HepG2 (cell line): ENCODE results near the gene CYP11A1. TPM values are rescaled to one million over a fixed set of nuclear protein-coding genes. Genes with fewer than 3 reads are reported as not detected.

Source experiments
- AGO1 ChIP-seq: fragments of 200-400 bp; formaldehyde crosslinking; IDR thresholded peaks from 2 replicates; pipeline ENCODE4 v1.6.1; 2017; ENCODE audit warnings: mild to moderate bottlenecking, low read depth, low read length, moderate library complexity; ENCODE audit not compliant: poor library complexity, severe bottlenecking
- CBX2 ChIP-seq, 2 experiments: fragments of 200-600 bp in 1 of 2; sonication (generic); formaldehyde crosslinking in 1 of 2; IDR thresholded peaks; 2 replicates each; pipeline versions ENCODE4 v1.7.0 to v1.8.1; 2018 to 2022; ENCODE audit warnings: low read depth in 2 of 2, low read length in 1 of 2, mild to moderate bottlenecking in 1 of 2, missing genetic modification reagents in 1 of 2
- EP300 ChIP-seq, 3 experiments: sonication (generic) in 1 of 3; formaldehyde crosslinking in 1 of 3; IDR thresholded peaks; 2 replicates each; pipeline versions ENCODE4 v1.5.1 to v1.6.1; 2011 to 2020; ENCODE audit warnings: low read depth in 2 of 3, low read length in 2 of 3, borderline replicate concordance in 1 of 3, improper control_type of control experiment in 1 of 3, mild to moderate bottlenecking in 1 of 3, missing genetic modification reagents in 1 of 3, moderate library complexity in 1 of 3
- HIVEP1 ChIP-seq: sonication (generic); formaldehyde crosslinking; IDR thresholded peaks from 2 replicates; pipeline ENCODE4 v1.4.0; 2020; ENCODE audit warnings: mild to moderate bottlenecking, missing genetic modification reagents
- KLF16 ChIP-seq, 2 experiments: sonication (generic) in 1 of 2; formaldehyde crosslinking in 1 of 2; IDR thresholded peaks; 2 replicates each; pipeline versions ENCODE4 v1.6.1 to v1.8.0; 2016 to 2023; ENCODE audit warnings: missing genetic modification reagents in 2 of 2, missing compliant biosample characterization in 1 of 2
- NBN ChIP-seq: fragments of 450-650 bp; conservative IDR thresholded peaks from 2 replicates; pipeline ENCODE4 v1.6.1; 2017
- NFE2L1 ChIP-seq: sonication (generic); formaldehyde crosslinking; IDR thresholded peaks from 2 replicates; pipeline ENCODE4 v1.4.0; 2020; ENCODE audit warnings: missing genetic modification reagents, mild to moderate bottlenecking, borderline replicate concordance
- NR2C2 ChIP-seq: sonication (generic); formaldehyde crosslinking; IDR thresholded peaks from 2 replicates; pipeline ENCODE4 v1.4.0; 2020; ENCODE audit warnings: missing genetic modification reagents, mild to moderate bottlenecking, moderate library complexity, borderline replicate concordance
- TAF1 ChIP-seq: sonication (generic); formaldehyde crosslinking; IDR thresholded peaks from 2 replicates; pipeline ENCODE4 v1.4.0; 2020; ENCODE audit warnings: missing genetic modification reagents
- TFDP2 ChIP-seq: sonication (generic); formaldehyde crosslinking; IDR thresholded peaks from 2 replicates; pipeline ENCODE4 v1.4.0; 2020; ENCODE audit warnings: missing genetic modification reagents
- THAP11 ChIP-seq: IDR thresholded peaks from 2 replicates; pipeline ENCODE4 v1.6.1; 2016; ENCODE audit warnings: missing biosample characterization, missing genetic modification reagents
- UBTF ChIP-seq: sonication (generic); formaldehyde crosslinking; IDR thresholded peaks from 2 replicates; pipeline ENCODE4 v1.4.0; 2020; ENCODE audit warnings: mild to moderate bottlenecking, missing genetic modification reagents
- ZIK1 ChIP-seq: sonication (generic); formaldehyde crosslinking; IDR thresholded peaks from 2 replicates; pipeline ENCODE4 v1.5.0; 2020; ENCODE audit warnings: mild to moderate bottlenecking, low read depth, missing genetic modification reagents, borderline replicate concordance
- ZSCAN9 ChIP-seq: IDR thresholded peaks from 2 replicates; pipeline ENCODE4 v1.6.1; 2016; ENCODE audit warnings: borderline replicate concordance
- polyA plus RNA-seq, 8 experiments: library from polyadenylated mRNA; depleted of rRNA in 3 of 8; stranded (reverse) in 7 of 8; unstranded in 1 of 8; fragments of >200 nt; fragmentation: Illumina TruSeq in 4 of 8; extraction: Trizol in 4 of 8; gene quantifications; 2 replicates each; pipeline versions ENCODE4 v1.2.1 to v1.2.3, GENCODE V29; 2011 to 2016; ENCODE audit warnings: low read depth in 4 of 8, missing spikeins in 1 of 8, mixed read lengths in 1 of 8; ENCODE audit not compliant: insufficient read depth in 1 of 8
- total RNA-seq, 5 experiments: library from RNA; depleted of rRNA; stranded (reverse); fragments of >200 nt; fragmentation: Illumina TruSeq; extraction: Trizol; gene quantifications; 2 replicates each; pipeline ENCODE4 v1.2.3, GENCODE V29; 2016; ENCODE audit warnings: low read depth in 1 of 5
- TF ChIP-seq, protein P1 (sequence below): fragments of 450-650 bp; IDR thresholded peaks from 2 replicates; pipeline ENCODE4 v1.6.1; 2017; ENCODE audit warnings: mild to moderate bottlenecking
- TF ChIP-seq, protein P2 (sequence below): sonication (generic); formaldehyde crosslinking; IDR thresholded peaks from 2 replicates; pipeline ENCODE4 v1.4.0; 2020; ENCODE audit warnings: mild to moderate bottlenecking, missing genetic modification reagents
- TF ChIP-seq, protein P3 (sequence below): sonication (generic); formaldehyde crosslinking; IDR thresholded peaks from 2 replicates; pipeline ENCODE4 v1.9.0; 2021; ENCODE audit warnings: missing genetic modification reagents, borderline replicate concordance
- TF ChIP-seq, protein P4 (sequence below): IDR thresholded peaks from 2 replicates; pipeline ENCODE4 v1.6.1; 2016

Gene CYP11A1
- total and polyA plus RNA-seq, 2 of the 13 experiments (the other 11 are each of a cell fraction or from before 2014, with no cell fraction given) = 0.66 to 0.92 TPM

DNA sequence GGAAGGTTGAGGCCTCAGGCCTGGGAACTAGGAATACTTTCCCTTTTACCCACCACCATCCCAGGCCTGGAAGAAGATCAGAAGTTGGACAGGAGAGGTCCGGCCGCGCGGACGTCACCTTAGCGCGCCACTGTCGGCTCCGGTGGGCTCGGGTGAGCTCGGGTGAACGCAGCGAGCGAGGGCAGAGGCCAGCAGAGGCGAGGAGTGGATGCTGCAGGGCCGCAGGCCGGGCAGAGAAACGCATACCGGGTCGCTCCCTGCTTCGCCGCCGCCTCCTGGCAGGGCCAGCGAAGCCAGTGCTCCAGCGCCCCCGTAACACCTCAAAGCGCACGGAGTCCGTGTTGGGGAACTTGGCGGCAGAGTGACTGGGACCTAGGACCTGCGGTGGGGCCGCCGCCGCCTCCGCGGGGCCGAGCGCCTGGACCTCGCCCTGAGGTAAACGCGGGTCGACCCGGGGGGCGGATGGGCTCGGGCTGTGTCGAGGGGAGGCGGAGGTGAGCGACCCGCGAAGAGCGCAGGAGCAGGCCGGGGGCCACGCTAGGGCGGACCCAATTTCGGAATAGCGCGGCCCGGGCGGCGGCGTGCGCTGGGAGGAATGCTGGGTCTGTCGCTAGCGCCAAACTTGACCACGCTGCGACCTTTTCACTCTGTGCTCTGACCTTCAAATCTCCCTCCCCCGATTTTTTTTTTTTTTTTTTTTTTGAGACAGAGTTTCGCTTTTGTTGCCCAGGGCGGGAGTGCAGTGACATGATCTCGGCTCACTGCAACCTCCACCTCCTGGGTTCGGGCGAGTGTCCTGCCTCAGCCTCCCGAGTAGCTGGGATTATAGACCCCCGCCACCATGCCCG, 1.6 kb downstream of the CYP11A1 start (continued):
- TF ChIP-seq, protein P1, sequence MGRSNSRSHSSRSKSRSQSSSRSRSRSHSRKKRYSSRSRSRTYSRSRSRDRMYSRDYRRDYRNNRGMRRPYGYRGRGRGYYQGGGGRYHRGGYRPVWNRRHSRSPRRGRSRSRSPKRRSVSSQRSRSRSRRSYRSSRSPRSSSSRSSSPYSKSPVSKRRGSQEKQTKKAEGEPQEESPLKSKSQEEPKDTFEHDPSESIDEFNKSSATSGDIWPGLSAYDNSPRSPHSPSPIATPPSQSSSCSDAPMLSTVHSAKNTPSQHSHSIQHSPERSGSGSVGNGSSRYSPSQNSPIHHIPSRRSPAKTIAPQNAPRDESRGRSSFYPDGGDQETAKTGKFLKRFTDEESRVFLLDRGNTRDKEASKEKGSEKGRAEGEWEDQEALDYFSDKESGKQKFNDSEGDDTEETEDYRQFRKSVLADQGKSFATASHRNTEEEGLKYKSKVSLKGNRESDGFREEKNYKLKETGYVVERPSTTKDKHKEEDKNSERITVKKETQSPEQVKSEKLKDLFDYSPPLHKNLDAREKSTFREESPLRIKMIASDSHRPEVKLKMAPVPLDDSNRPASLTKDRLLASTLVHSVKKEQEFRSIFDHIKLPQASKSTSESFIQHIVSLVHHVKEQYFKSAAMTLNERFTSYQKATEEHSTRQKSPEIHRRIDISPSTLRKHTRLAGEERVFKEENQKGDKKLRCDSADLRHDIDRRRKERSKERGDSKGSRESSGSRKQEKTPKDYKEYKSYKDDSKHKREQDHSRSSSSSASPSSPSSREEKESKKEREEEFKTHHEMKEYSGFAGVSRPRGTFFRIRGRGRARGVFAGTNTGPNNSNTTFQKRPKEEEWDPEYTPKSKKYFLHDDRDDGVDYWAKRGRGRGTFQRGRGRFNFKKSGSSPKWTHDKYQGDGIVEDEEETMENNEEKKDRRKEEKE = no peak
- TF ChIP-seq KLF16 (CRISPR knock-in tag; IDR thresholded peaks at IDR 0.05) (no peak; a peak in 1 of 4 replicates), THAP11 (CRISPR knock-in tag) (0 out of 2 replicates have a peak, but pooled peaks have one; percentile 16), EP300 (IDR thresholded peaks at IDR 0.05; ENCODE audit: low read depth in 2 of 2, low read length in 2 of 2) (no peak), EP300 (CRISPR knock-in tag; IDR thresholded peaks at IDR 0.05; ENCODE audit: borderline replicate concordance) (no peak), UBTF (CRISPR knock-in tag) (peak; percentile 99), NFE2L1 (no peak), HIVEP1 (CRISPR knock-in tag) (no peak; the same call in 1 of the 2 replicates), TFDP2 (no peak; the same call in 1 of the 2 replicates), ZSCAN9 (no peak), CBX2 (IDR thresholded peaks at IDR 0.05; ENCODE audit: low read depth, low read length) (no peak), CBX2 (CRISPR knock-in tag; IDR thresholded peaks at IDR 0.05; ENCODE audit: low read depth) (no peak), AGO1 (no peak), NR2C2 (peak; percentile 27; the same call in 1 of the 2 replicates), NBN (no peak), ZIK1 (CRISPR knock-in tag) (0 out of 2 replicates have a peak, but pooled peaks have one; percentile 52), TAF1 (CRISPR knock-in tag) (peak; percentile 76)
- TF ChIP-seq, protein P2, sequence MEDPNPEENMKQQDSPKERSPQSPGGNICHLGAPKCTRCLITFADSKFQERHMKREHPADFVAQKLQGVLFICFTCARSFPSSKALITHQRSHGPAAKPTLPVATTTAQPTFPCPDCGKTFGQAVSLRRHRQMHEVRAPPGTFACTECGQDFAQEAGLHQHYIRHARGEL (CRISPR knock-in tag) = no peak
- TF ChIP-seq, protein P3, sequence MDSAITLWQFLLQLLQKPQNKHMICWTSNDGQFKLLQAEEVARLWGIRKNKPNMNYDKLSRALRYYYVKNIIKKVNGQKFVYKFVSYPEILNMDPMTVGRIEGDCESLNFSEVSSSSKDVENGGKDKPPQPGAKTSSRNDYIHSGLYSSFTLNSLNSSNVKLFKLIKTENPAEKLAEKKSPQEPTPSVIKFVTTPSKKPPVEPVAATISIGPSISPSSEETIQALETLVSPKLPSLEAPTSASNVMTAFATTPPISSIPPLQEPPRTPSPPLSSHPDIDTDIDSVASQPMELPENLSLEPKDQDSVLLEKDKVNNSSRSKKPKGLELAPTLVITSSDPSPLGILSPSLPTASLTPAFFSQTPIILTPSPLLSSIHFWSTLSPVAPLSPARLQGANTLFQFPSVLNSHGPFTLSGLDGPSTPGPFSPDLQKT = no peak
- TF ChIP-seq, protein P4, sequence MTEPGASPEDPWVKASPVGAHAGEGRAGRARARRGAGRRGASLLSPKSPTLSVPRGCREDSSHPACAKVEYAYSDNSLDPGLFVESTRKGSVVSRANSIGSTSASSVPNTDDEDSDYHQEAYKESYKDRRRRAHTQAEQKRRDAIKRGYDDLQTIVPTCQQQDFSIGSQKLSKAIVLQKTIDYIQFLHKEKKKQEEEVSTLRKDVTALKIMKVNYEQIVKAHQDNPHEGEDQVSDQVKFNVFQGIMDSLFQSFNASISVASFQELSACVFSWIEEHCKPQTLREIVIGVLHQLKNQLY (CRISPR knock-in tag) = no peak
